ENCODE measurements around the gene NHLH2.

DNA sequence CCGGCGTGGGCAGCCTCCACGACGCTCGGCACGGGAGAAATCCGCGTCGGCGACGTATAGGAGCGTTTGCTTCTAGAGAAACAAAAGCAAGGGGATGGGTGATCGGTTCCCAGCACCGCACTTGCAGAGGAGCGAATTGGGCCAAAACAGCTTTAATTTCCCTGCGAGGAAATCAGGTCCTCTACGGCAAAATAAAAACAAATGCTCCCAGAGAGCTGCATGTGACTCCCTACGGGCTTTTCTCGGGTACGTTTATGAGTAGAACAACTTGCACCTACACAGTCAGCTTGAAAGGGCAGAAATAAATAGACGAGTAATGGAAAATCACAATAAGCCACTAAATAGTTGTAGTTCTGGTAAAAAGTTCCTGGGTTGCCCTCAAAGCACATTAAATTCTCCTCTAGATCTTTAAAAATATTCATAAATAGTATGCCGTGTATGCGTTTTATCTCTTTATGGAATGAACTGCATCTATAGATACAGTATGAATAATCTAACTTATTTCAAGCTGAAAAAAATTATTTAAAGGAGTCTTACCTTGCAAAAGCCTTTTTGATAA lies 1.2 kb downstream of the NHLH2 start:
- TF ChIP-seq, protein P1, sequence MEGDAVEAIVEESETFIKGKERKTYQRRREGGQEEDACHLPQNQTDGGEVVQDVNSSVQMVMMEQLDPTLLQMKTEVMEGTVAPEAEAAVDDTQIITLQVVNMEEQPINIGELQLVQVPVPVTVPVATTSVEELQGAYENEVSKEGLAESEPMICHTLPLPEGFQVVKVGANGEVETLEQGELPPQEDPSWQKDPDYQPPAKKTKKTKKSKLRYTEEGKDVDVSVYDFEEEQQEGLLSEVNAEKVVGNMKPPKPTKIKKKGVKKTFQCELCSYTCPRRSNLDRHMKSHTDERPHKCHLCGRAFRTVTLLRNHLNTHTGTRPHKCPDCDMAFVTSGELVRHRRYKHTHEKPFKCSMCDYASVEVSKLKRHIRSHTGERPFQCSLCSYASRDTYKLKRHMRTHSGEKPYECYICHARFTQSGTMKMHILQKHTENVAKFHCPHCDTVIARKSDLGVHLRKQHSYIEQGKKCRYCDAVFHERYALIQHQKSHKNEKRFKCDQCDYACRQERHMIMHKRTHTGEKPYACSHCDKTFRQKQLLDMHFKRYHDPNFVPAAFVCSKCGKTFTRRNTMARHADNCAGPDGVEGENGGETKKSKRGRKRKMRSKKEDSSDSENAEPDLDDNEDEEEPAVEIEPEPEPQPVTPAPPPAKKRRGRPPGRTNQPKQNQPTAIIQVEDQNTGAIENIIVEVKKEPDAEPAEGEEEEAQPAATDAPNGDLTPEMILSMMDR (IDR thresholded peaks at IDR 0.05), result no peak
- no peak for TF ChIP-seq POLR2A (IDR thresholded peaks at IDR 0.05)

All from lower leg skin (tissue), 3 donors.